ENCODE data around the gene PML. TPM values are rescaled to one million over a fixed set of nuclear protein-coding genes. Genes with fewer than 3 reads are reported as not detected.
"Not testable (repeated sequence)": the region's sequence is repeated elsewhere in the genome, so short reads cannot be mapped to it uniquely, and the experiment has no call there.

PML gene
- total RNA-seq, 1 experiment from 2014 or later, result 23.2 TPM

GRCh38 chr15:74056330-74056729 is 61.8 kb downstream of the PML start:
- not testable (repeated sequence) for H3K36me3 ChIP-seq (replicated peaks; ENCODE audit: control insufficient read depth, insufficient read depth, low read length); DNase-seq; H3K27me3 ChIP-seq (ENCODE audit: control insufficient read depth, insufficient read depth, low read length); H3K4me3 ChIP-seq (ENCODE audit: insufficient read depth, low read depth, low read length)

GRCh38 chr15:74059050-74059833 is 64.7 kb downstream of the PML start:
- H3K36me3 ChIP-seq (replicated peaks; ENCODE audit: control insufficient read depth, insufficient read depth, low read length); H3K27me3 ChIP-seq (ENCODE audit: control insufficient read depth, insufficient read depth, low read length); DNase-seq; H3K4me3 ChIP-seq (ENCODE audit: insufficient read depth, low read depth, low read length): not testable (repeated sequence)

- no peaks in the 10 kb centered on the region for H3K27me3 ChIP-seq (ENCODE audit: control insufficient read depth, insufficient read depth, low read length)
- DNase-seq, result no peak
- H3K36me3 ChIP-seq (replicated peaks; ENCODE audit: control insufficient read depth, insufficient read depth, low read length), result no peaks in the 10 kb centered on the region
- H3K4me3 ChIP-seq (ENCODE audit: insufficient read depth, low read depth, low read length), result no peak overlapping the region
Measured at GRCh38 chr15:74060251-74060650, 65.7 kb downstream of the PML start.

GRCh38 chr15:74062236-74062635 is 67.7 kb downstream of the PML start:
- DNase-seq, result no peak
- H3K36me3 ChIP-seq (replicated peaks; ENCODE audit: control insufficient read depth, insufficient read depth, low read length), result no peaks in the 10 kb centered on the region
- H3K4me3 ChIP-seq (ENCODE audit: insufficient read depth, low read depth, low read length), result no peak overlapping the region
- H3K27me3 ChIP-seq (ENCODE audit: control insufficient read depth, insufficient read depth, low read length), result no peaks in the 10 kb centered on the region

- Histone ChIP-seq H3K27me3 (ENCODE audit: control insufficient read depth, insufficient read depth, low read length) (no peaks in the 10 kb centered on the region), H3K4me3 (ENCODE audit: insufficient read depth, low read depth, low read length) (no peak overlapping the region), H3K36me3 (replicated peaks; ENCODE audit: control insufficient read depth, insufficient read depth, low read length) (no peaks in the 10 kb centered on the region)
- no peak for DNase-seq
Measured at GRCh38 chr15:74062671-74063070, 68.2 kb downstream of the PML start.

DNA sequence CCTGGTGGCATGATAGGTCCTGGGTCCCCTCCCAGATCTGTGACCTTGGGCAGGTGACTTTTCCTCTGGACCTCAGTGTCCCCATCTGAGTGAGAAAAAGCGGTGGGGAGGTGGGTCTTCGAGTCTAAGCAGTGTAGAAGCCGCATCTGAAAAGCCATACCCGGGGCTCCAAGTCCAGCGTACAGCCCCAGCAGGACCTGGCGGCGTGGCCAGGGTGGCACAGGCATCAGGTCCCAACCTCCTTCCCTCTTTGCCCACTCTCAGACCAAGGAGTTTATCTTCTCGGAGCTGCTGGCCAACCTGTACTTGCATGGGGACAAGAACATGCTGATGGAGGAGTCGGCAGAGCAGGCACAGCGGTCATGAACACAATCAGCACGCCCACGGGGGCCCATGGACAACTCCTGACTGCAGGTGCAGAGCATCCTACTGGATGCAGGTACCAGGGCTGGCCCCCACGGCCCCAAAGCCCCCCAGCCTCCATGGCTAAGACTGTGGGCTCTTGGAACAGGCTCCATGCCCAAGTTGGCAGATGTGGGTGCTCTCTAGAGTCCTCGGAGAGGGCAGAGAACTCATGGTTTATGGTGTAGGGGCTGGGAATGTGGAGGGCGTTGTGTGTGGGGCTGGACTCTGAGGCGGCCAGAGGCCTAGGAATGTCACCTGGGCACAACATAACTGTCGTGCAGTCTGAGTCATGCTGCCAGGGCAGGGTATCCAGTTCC is 69.1 kb downstream of the PML start:
- H3K36me3 ChIP-seq (replicated peaks; ENCODE audit: control insufficient read depth, insufficient read depth, low read length); H3K27me3 ChIP-seq (ENCODE audit: control insufficient read depth, insufficient read depth, low read length); DNase-seq; H3K4me3 ChIP-seq (ENCODE audit: insufficient read depth, low read depth, low read length): not testable (repeated sequence)

DNA sequence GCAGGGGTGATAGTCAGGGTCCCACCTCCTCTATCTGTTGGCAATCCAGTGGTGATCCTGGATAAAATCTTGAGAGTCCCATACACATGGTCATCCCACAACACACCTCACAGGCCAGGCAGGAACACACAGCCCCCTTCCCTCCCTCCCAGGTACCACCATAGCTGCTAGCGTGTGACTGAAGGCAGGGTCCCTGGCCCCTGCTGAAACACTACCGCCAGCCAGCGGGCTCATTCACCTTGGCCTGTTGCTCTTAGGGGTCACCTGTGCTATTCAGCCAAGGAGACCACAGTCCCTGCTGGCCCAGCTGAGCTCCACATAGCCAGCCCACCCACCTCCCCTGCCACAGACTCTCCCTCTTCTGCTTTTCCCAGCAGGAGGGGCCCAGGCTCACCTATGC is 69.7 kb downstream of the PML start:
- not testable (repeated sequence) for DNase-seq; H3K4me3 ChIP-seq (ENCODE audit: insufficient read depth, low read depth, low read length); H3K27me3 ChIP-seq (ENCODE audit: control insufficient read depth, insufficient read depth, low read length); H3K36me3 ChIP-seq (replicated peaks; ENCODE audit: control insufficient read depth, insufficient read depth, low read length)

DNA sequence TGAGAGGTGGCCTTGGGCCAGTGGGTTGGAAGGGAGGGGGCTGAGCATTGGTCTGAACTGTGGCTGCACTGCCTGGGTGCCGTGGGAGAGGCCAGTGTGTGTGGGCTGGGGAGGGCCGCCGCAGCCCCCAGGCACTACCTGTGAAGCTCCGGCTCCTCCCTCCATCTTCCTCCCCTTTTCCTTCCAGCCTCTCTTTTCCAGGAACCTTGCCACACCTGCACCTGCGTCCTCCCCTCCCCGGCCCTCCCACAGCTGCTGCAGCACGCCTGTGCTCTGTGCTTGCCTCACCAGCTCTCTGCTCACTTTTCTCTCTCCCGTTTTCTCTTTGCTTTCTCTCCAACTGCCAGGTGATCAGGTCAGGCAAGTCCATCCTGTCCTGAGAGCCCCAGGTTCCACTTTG is 70.3 kb downstream of the PML start:
- H3K4me3 ChIP-seq (ENCODE audit: insufficient read depth, low read depth, low read length); H3K36me3 ChIP-seq (replicated peaks; ENCODE audit: control insufficient read depth, insufficient read depth, low read length); H3K27me3 ChIP-seq (ENCODE audit: control insufficient read depth, insufficient read depth, low read length); DNase-seq: not testable (repeated sequence)

- not testable (repeated sequence) for H3K4me3 ChIP-seq (ENCODE audit: insufficient read depth, low read depth, low read length); H3K27me3 ChIP-seq (ENCODE audit: control insufficient read depth, insufficient read depth, low read length); H3K36me3 ChIP-seq (replicated peaks; ENCODE audit: control insufficient read depth, insufficient read depth, low read length); DNase-seq
Measured at GRCh38 chr15:74065684-74066411, 71.3 kb downstream of the PML start.

DNA sequence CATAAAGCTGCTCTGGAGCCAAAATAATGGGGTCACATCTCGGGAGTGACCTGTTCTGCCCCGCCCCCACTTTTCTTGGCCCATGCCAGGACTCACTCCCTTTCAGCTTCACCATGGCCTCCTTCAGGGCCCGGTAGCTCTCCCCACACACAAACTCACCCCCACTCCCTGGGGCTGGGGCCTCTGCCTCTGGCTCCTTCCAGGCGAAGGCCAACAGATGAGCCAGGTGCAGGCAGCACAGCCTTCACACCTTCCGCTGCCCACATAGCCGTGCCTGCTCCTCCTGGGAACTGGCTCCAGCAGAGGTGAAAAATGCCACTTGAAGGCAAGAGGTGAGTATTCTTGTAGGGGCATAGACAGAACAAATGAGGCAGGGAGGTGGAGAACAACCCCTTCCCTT is 77.1 kb downstream of the PML start:
- not testable (repeated sequence) for H3K27me3 ChIP-seq (ENCODE audit: control insufficient read depth, insufficient read depth, low read length); H3K4me3 ChIP-seq (ENCODE audit: insufficient read depth, low read depth, low read length); DNase-seq; H3K36me3 ChIP-seq (replicated peaks; ENCODE audit: control insufficient read depth, insufficient read depth, low read length)

GRCh38 chr15:74072132-74072531 is 77.6 kb downstream of the PML start:
- H3K36me3 ChIP-seq (replicated peaks; ENCODE audit: control insufficient read depth, insufficient read depth, low read length); H3K27me3 ChIP-seq (ENCODE audit: control insufficient read depth, insufficient read depth, low read length); DNase-seq; H3K4me3 ChIP-seq (ENCODE audit: insufficient read depth, low read depth, low read length): not testable (repeated sequence)

DNA sequence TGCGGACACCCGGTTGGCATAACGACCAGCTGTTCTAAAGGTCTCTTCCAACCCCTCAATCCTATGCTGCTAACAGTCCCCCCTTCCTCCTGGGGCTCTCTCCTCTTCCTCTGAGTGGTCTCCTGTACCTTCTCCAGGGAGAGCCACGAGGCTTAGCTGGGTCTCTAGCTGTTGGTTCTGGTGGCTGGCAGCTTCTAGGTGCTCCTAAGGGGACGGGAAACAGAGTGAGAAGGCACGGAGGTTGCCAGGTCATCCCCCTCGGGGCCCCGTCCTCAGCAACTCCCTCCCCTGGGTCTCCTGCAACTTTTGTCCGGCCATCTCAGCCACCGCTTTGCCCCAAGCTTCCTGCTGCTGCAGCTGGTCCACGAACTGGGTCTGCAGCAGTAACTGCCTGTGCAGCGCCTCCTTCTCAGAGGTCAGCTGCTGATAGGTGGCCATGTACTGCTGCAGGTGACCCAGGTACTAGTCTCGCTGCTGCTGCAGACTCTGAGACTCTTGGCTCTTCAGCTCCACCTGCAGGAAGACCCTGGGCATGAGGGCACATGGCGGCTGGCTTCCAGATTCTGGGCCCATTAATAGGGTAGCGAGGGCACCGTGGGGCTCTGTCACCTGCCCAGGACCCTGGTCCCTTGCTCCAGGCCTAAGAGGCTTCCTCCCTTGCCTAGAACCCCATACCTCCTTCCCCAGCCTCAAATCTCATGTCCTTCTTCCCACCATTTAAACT is 78.3 kb downstream of the PML start:
- not testable (repeated sequence) for H3K4me3 ChIP-seq (ENCODE audit: insufficient read depth, low read depth, low read length); DNase-seq; H3K36me3 ChIP-seq (replicated peaks; ENCODE audit: control insufficient read depth, insufficient read depth, low read length); H3K27me3 ChIP-seq (ENCODE audit: control insufficient read depth, insufficient read depth, low read length)

GRCh38 chr15:74075781-74076180 is 81.3 kb downstream of the PML start:
- H3K27me3 ChIP-seq (ENCODE audit: control insufficient read depth, insufficient read depth, low read length); DNase-seq; H3K4me3 ChIP-seq (ENCODE audit: insufficient read depth, low read depth, low read length); H3K36me3 ChIP-seq (replicated peaks; ENCODE audit: control insufficient read depth, insufficient read depth, low read length): not testable (repeated sequence)

DNA sequence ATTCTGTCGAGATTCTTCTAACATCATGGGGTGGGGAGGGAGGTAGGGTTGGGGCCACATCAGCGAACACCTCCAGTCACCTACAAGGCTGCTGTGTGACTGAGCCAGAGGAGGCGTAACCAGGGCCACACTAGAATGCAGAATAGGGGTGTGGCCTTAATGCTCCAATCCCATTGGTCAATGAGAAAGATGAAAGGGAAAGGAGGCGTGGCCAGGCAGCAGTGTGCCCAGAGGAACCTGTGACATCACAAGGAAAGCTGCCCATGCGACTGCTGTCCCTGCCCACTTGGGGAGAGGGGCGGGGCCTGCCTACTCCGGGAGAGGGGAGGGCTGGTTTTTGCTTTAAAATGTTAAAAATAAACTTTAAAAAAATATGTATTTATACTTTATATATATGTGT is 87.9 kb downstream of the PML start, which contains the start of gene GOLGA6A:
GOLGA6A (minus strand) TSS at position 101 of the 400 bp plus-strand sequence; CDS start at position 60, 41 bp downstream.
- not testable (repeated sequence) for DNase-seq; H3K27me3 ChIP-seq (ENCODE audit: control insufficient read depth, insufficient read depth, low read length); H3K36me3 ChIP-seq (replicated peaks; ENCODE audit: control insufficient read depth, insufficient read depth, low read length); H3K4me3 ChIP-seq (ENCODE audit: insufficient read depth, low read depth, low read length)
